Measurements from ENCODE around the gene SMG6. TPM values are rescaled to one million over a fixed set of nuclear protein-coding genes. Genes with fewer than 3 reads are reported as not detected.

Gene SMG6
- total and polyA plus RNA-seq, 8 donors = 8.4 to 19.8 (median 12.1) TPM

GRCh38 chr17:2241823-2242222, 61.8 kb downstream of the SMG6 start:
- FAIRE-seq = no peak
- Histone ChIP-seq H3K36me3 (peaks cover 0 to 18% (median 0%) of the 10 kb centered on the region in 3 donors), H3K4me1 (no peaks in the 10 kb centered on the region), H3K4me3 (no peak overlapping the region), H3K27ac (no peak overlapping the region), H3K27me3 (no peaks in the 10 kb centered on the region), H3K9me3 (no peaks in the 10 kb centered on the region)
- ATAC-seq = no peak
- no peak for TF ChIP-seq CTCF (IDR thresholded peaks at IDR 0.05)
- intact Hi-C loops (cut with DNase I) = no loop called here
- WGBS, 2 donors = 82 to 88% methylated on average over 5 of the region's 5 CpGs
- no peak for DNase-seq

GRCh38 chr17:2240541-2240940, 63.0 kb downstream of the SMG6 start:
- Histone ChIP-seq H3K36me3 (peaks cover 0 to 18% (median 0%) of the 10 kb centered on the region in 3 donors), H3K27me3 (no peaks in the 10 kb centered on the region), H3K9me3 (no peaks in the 10 kb centered on the region), H3K4me3 (no peak overlapping the region), H3K4me1 (no peaks in the 10 kb centered on the region), H3K27ac (peak overlapping the region in 1 of 4 donors; percentile 21)
- WGBS, 2 donors = 85 to 88% methylated on average over 13 of the region's 13 CpGs
- FAIRE-seq = no peak
- intact Hi-C loops (cut with DNase I) = no loop called here
- no peak for ATAC-seq
- DNase-seq = no peak
- no peak for TF ChIP-seq CTCF (IDR thresholded peaks at IDR 0.05)

- peak in 1 of 4 donors; percentile 36 for ATAC-seq
- no peaks in the 10 kb centered on the region for H3K4me1 ChIP-seq
- no peak overlapping the region for H3K4me3 ChIP-seq
- H3K27ac ChIP-seq = peak overlapping the region in 1 of 4 donors; percentile 21
- 76 to 84% methylated on average over 10 of the region's 10 CpGs for WGBS, 2 donors
- H3K36me3 ChIP-seq = peaks cover 0 to 18% (median 0%) of the 10 kb centered on the region in 3 donors
- H3K27me3 ChIP-seq = no peaks in the 10 kb centered on the region
- no peaks in the 10 kb centered on the region for H3K9me3 ChIP-seq
- TF ChIP-seq CTCF (IDR thresholded peaks at IDR 0.05) = no peak
- DNase-seq = no peak
- intact Hi-C loops (cut with DNase I) = loop anchor here in 1 of 3 donors (10.0 kb wide), 1 partner anchor 175 kb away; no protein-coding TSS in a partner anchor
- no peak for FAIRE-seq
Measured at GRCh38 chr17:2239882-2240430, 63.6 kb downstream of the SMG6 start.

GRCh38 chr17:2239170-2239551, 64.4 kb downstream of the SMG6 start:
- H3K4me3 ChIP-seq = no peak overlapping the region
- ATAC-seq (no peak), DNase-seq (no peak), FAIRE-seq (peak; percentile 61)
- H3K4me1 ChIP-seq = no peaks in the 10 kb centered on the region
- no peaks in the 10 kb centered on the region for H3K27me3 ChIP-seq
- no peak for TF ChIP-seq CTCF (IDR thresholded peaks at IDR 0.05)
- intact Hi-C loops (cut with DNase I) = loop anchor here in 1 of 3 donors (10.0 kb wide), 1 partner anchor 174 kb away; no protein-coding TSS in a partner anchor
- 81 to 83% methylated on average over 2 of the region's 2 CpGs for WGBS, 2 donors
- no peaks in the 10 kb centered on the region for H3K9me3 ChIP-seq
- H3K27ac ChIP-seq = no peak overlapping the region
- H3K36me3 ChIP-seq = peaks cover 0 to 18% (median 0%) of the 10 kb centered on the region in 3 donors

- no peaks in the 10 kb centered on the region for H3K9me3 ChIP-seq
- intact Hi-C loops (cut with DNase I) = loop anchor here in 1 of 3 donors (10.0 kb wide), 1 partner anchor 174 kb away; no protein-coding TSS in a partner anchor
- no peak for ATAC-seq
- peaks cover 0 to 18% (median 0%) of the 10 kb centered on the region in 3 donors for H3K36me3 ChIP-seq
- no peak overlapping the region for H3K4me3 ChIP-seq
- H3K4me1 ChIP-seq = no peaks in the 10 kb centered on the region
- no peak overlapping the region for H3K27ac ChIP-seq
- DNase-seq = no peak
- no peak for TF ChIP-seq CTCF (IDR thresholded peaks at IDR 0.05)
- H3K27me3 ChIP-seq = no peaks in the 10 kb centered on the region
- no peak for FAIRE-seq
- WGBS, 2 donors = 76 to 82% methylated on average over 15 of the region's 15 CpGs
Measured at GRCh38 chr17:2238432-2239169, 65.0 kb downstream of the SMG6 start.
